Gastrocnemius medialis (tissue), 4 donors: ENCODE results near the gene C6orf62. TPM values are rescaled to one million over a fixed set of nuclear protein-coding genes. Genes with fewer than 3 reads are reported as not detected.

Experiments used
- ATAC-seq, 2 donors: fragments of 150-250 bp; one replicate each; pipeline ENCODE4 v1.9.1; 2016
- DNase-seq, 2 donors: peaks; one replicate each; pipeline ENCODE4 v3.0.0-alpha.2; 2019
- H3K27ac ChIP-seq, 4 donors: fragments of 200-600 bp; sonication (generic); 1 replicate in 1 of 4; 2 replicates in 3 of 4; pipeline ENCODE4 v1.5.1; 2016 to 2018; ENCODE audit warnings: mild to moderate bottlenecking in 2 of 4, moderate library complexity in 1 of 4
- H3K27me3 ChIP-seq, 3 donors: fragments of 200-600 bp; sonication (generic) in 2 of 3; 1 replicate in 1 of 3; 2 replicates in 2 of 3; pipeline versions ENCODE4 v1.5.1 to v1.6.0; 2016 to 2019; ENCODE audit warnings: mild to moderate bottlenecking in 1 of 3, moderate library complexity in 1 of 3
- H3K36me3 ChIP-seq, 2 donors: fragments of 200-600 bp; sonication (generic) in 1 of 2; one replicate each; pipeline ENCODE4 v1.5.1; 2017 to 2018
- H3K4me1 ChIP-seq, 2 donors: fragments of 200-600 bp; sonication (generic) in 1 of 2; one replicate each; pipeline ENCODE4 v1.5.1; 2016 to 2017; ENCODE audit warnings: mild to moderate bottlenecking in 2 of 2
- H3K4me3 ChIP-seq, 4 donors: fragments of 200-600 bp; sonication (generic) in 3 of 4; 1 replicate in 1 of 4; 2 replicates in 3 of 4; pipeline ENCODE4 v1.5.1; 2016 to 2019; ENCODE audit warnings: mild to moderate bottlenecking in 2 of 4
- H3K9me3 ChIP-seq, 3 donors: fragments of 200-600 bp; sonication (generic) in 2 of 3; 1 replicate in 1 of 3; 2 replicates in 2 of 3; pipeline ENCODE4 v1.5.1; 2016 to 2019
- CTCF ChIP-seq, 5 experiments: fragments of 450-650 bp in 3 of 5; fragments of 200-600 bp in 2 of 5; sonication (generic) in 2 of 5; IDR thresholded peaks in 4 of 5; conservative IDR thresholded peaks in 1 of 5; 1 replicate in 4 of 5; 2 replicates in 1 of 5; pipeline ENCODE4 v1.5.1; 2016 to 2019; ENCODE audit warnings: antibody characterized with exemption in 5 of 5, mild to moderate bottlenecking in 3 of 5, moderate library complexity in 3 of 5
- POLR2A ChIP-seq, 2 donors: fragments of 450-650 bp; IDR thresholded peaks; one replicate each; pipeline ENCODE4 v1.6.1; 2017; ENCODE audit warnings: antibody characterized with exemption in 2 of 2, mild to moderate bottlenecking in 2 of 2, moderate library complexity in 2 of 2
- in situ Hi-C, 4 donors: fragments of 200-750 bp; cut with MboI; loops; one replicate each; pipeline versions ENCODE4 v1.15.0 to v1.8.0; 2017; ENCODE audit warnings: low sequenced_read_pairs in 4 of 4
- intact Hi-C: fragments of 100-400 bp; cut with DNase I; formaldehyde crosslinking; loops from one replicate; pipeline ENCODE4 v1.15.1; 2023; ENCODE audit warnings: low total_unique reads
- total RNA-seq, 4 donors: library from RNA; depleted of rRNA; stranded (reverse); fragments of >200 nt; gene quantifications; one replicate each; pipeline versions ENCODE4 v1.1.0 to v1.2.3, GENCODE V29; 2016

The C6orf62 gene
- total RNA-seq, 4 donors from 2014 or later, result 24.1 to 50.7 (median 36.0) TPM

- Histone ChIP-seq H3K9me3 (no peaks in the 10 kb centered on the region), H3K36me3 (no peaks in the 10 kb centered on the region), H3K27ac (no peak overlapping the region), H3K4me1 (peaks cover 0 to 17% of the 10 kb centered on the region in 2 donors), H3K27me3 (no peaks in the 10 kb centered on the region), H3K4me3 (no peak overlapping the region)
- DNase-seq (no peak), ATAC-seq (no peak)
- intact Hi-C loops, result no loop called here
- no peak for TF ChIP-seq POLR2A (IDR thresholded peaks at IDR 0.05)
- TF ChIP-seq CTCF (IDR thresholded peaks at IDR 0.05 in 4 of 5, conservative IDR thresholded peaks at IDR 0.05 in 1 of 5), result no peak
- in situ Hi-C loops, result loop anchor here in 3 of 4 donors (5.0 to 10.0 kb wide), 2 partner anchors 107 to 109 kb away; no protein-coding TSS in a partner anchor
Observed at GRCh38 chr6:24691550-24691949, 27.4 kb downstream of the C6orf62 start.

GRCh38 chr6:24690593-24690992 lies 28.4 kb downstream of the C6orf62 start:
- Histone ChIP-seq H3K4me1 (peaks cover 0 to 17% of the 10 kb centered on the region in 2 donors), H3K36me3 (no peaks in the 10 kb centered on the region), H3K9me3 (no peaks in the 10 kb centered on the region), H3K27me3 (no peaks in the 10 kb centered on the region), H3K4me3 (no peak overlapping the region), H3K27ac (no peak overlapping the region)
- DNase-seq, result no peak
- no peak for TF ChIP-seq CTCF (IDR thresholded peaks at IDR 0.05 in 4 of 5, conservative IDR thresholded peaks at IDR 0.05 in 1 of 5)
- no peak for TF ChIP-seq POLR2A (IDR thresholded peaks at IDR 0.05)
- in situ Hi-C loops (loop anchor here in 3 of 4 donors (5.0 to 10.0 kb wide), 2 partner anchors 106 to 108 kb away; no protein-coding TSS in a partner anchor), intact Hi-C loops (no loop called here)
- ATAC-seq, result no peak

GRCh38 chr6:24689964-24690363 lies 29.0 kb downstream of the C6orf62 start:
- no peak overlapping the region for H3K4me3 ChIP-seq
- in situ Hi-C loops, result loop anchor here in 3 of 4 donors (5.0 to 10.0 kb wide), 2 partner anchors 105 to 108 kb away; no protein-coding TSS in a partner anchor
- no peaks in the 10 kb centered on the region for H3K27me3 ChIP-seq
- H3K9me3 ChIP-seq, result no peaks in the 10 kb centered on the region
- no peak for TF ChIP-seq POLR2A (IDR thresholded peaks at IDR 0.05)
- no peak for TF ChIP-seq CTCF (IDR thresholded peaks at IDR 0.05 in 4 of 5, conservative IDR thresholded peaks at IDR 0.05 in 1 of 5)
- no peak for ATAC-seq
- H3K36me3 ChIP-seq, result no peaks in the 10 kb centered on the region
- intact Hi-C loops, result no loop called here
- H3K4me1 ChIP-seq, result peaks cover 0 to 17% of the 10 kb centered on the region in 2 donors
- DNase-seq, result no peak
- no peak overlapping the region for H3K27ac ChIP-seq

- TF ChIP-seq POLR2A (IDR thresholded peaks at IDR 0.05), result no peak
- no peak for TF ChIP-seq CTCF (IDR thresholded peaks at IDR 0.05 in 4 of 5, conservative IDR thresholded peaks at IDR 0.05 in 1 of 5)
- Histone ChIP-seq H3K27ac (no peak overlapping the region), H3K27me3 (no peaks in the 10 kb centered on the region), H3K4me1 (peaks cover 0 to 16% of the 10 kb centered on the region in 2 donors), H3K36me3 (no peaks in the 10 kb centered on the region), H3K4me3 (no peak overlapping the region), H3K9me3 (no peaks in the 10 kb centered on the region)
- in situ Hi-C loops (no loop called here), intact Hi-C loops (no loop called here)
- ATAC-seq, result no peak
- DNase-seq, result no peak
Observed at GRCh38 chr6:24686946-24687345, 32.0 kb downstream of the C6orf62 start.

- Histone ChIP-seq H3K4me1 (peaks cover 0 to 10% of the 10 kb centered on the region in 2 donors), H3K36me3 (no peaks in the 10 kb centered on the region), H3K9me3 (no peaks in the 10 kb centered on the region), H3K27ac (no peak overlapping the region), H3K4me3 (no peak overlapping the region), H3K27me3 (no peaks in the 10 kb centered on the region)
- intact Hi-C loops (no loop called here), in situ Hi-C loops (no loop called here)
- ATAC-seq (no peak), DNase-seq (no peak)
- no peak for TF ChIP-seq CTCF (IDR thresholded peaks at IDR 0.05 in 4 of 5, conservative IDR thresholded peaks at IDR 0.05 in 1 of 5)
- no peak for TF ChIP-seq POLR2A (IDR thresholded peaks at IDR 0.05)
Observed at GRCh38 chr6:24686408-24686807, 32.5 kb downstream of the C6orf62 start.
